Fibroblast of lung (primary cell): ENCODE data around the gene CCDC47.

Source experiments
- EZH2 ChIP-seq: IDR thresholded peaks from 2 replicates; pipeline ENCODE4 v1.5.1; 2012; ENCODE audit warnings: low read length, control low read depth, mild to moderate bottlenecking; ENCODE audit errors: missing control alignments
- TF ChIP-seq, protein P1 (sequence below), 2 donors: IDR thresholded peaks in 1 of 2; conservative IDR thresholded peaks in 1 of 2; 1 replicate in 1 of 2; 2 replicates in 1 of 2; pipeline ENCODE4 v1.5.1; 2011 to 2012; ENCODE audit warnings: low read length in 2 of 2, control low read depth in 1 of 2, inconsistent platforms in 1 of 2, low read depth in 1 of 2, mild to moderate bottlenecking in 1 of 2

GRCh38 chr17:63798572-63799106 lies 25.2 kb upstream of the CCDC47 start:
- TF ChIP-seq, protein P1, sequence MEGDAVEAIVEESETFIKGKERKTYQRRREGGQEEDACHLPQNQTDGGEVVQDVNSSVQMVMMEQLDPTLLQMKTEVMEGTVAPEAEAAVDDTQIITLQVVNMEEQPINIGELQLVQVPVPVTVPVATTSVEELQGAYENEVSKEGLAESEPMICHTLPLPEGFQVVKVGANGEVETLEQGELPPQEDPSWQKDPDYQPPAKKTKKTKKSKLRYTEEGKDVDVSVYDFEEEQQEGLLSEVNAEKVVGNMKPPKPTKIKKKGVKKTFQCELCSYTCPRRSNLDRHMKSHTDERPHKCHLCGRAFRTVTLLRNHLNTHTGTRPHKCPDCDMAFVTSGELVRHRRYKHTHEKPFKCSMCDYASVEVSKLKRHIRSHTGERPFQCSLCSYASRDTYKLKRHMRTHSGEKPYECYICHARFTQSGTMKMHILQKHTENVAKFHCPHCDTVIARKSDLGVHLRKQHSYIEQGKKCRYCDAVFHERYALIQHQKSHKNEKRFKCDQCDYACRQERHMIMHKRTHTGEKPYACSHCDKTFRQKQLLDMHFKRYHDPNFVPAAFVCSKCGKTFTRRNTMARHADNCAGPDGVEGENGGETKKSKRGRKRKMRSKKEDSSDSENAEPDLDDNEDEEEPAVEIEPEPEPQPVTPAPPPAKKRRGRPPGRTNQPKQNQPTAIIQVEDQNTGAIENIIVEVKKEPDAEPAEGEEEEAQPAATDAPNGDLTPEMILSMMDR (conservative IDR thresholded peaks at IDR 0.05 in 1 of 2, IDR thresholded peaks at IDR 0.05 in 1 of 2; ENCODE audit: low read depth in 1 of 2, low read length in 2 of 2): no peak
- no peak for TF ChIP-seq EZH2
